Stimulated activated CD4-positive, alpha-beta T cell treated with anti-CD3 and anti-CD28 coated beads, Interleukin-12 subunit alpha, Interleukin-12 subunit beta, amount 100 ng/mL, for 4 hours (primary cell): ENCODE data around the gene PLA2G12A.
A peak's percentile ranks its signal among the peaks of the same experiment; 100 is the strongest.

Experiments
- DNase-seq: peaks from one replicate; pipeline ENCODE4 v3.0.0-alpha.2; 2020

Gene PLA2G12A

GRCh38 chr4:109729718-109730618 is at the start of gene PLA2G12A:
PLA2G12A (minus strand) TSS chr4:109730070; CDS start chr4:109729809, 261 bp downstream.
- peak; percentile 73 for DNase-seq

GRCh38 chr4:109764789-109765402 is 35.0 kb upstream of the PLA2G12A start:
- no peak for DNase-seq

GRCh38 chr4:109764376-109764775 is 34.5 kb upstream of the PLA2G12A start:
- DNase-seq, result no peak

GRCh38 chr4:109760682-109761081 is 30.8 kb upstream of the PLA2G12A start:
- no peak for DNase-seq

GRCh38 chr4:109755656-109756055 is 25.8 kb upstream of the PLA2G12A start:
- DNase-seq, result no peak

GRCh38 chr4:109754093-109754857 is 24.4 kb upstream of the PLA2G12A start:
- DNase-seq, result no peak

GRCh38 chr4:109752525-109752924 is 22.7 kb upstream of the PLA2G12A start:
- no peak for DNase-seq

- DNase-seq, result no peak
These were observed 22.0 kb upstream of the PLA2G12A start for GRCh38 chr4:109751852-109752251.

- DNase-seq, result no peak
These were observed 20.9 kb upstream of the PLA2G12A start for GRCh38 chr4:109750652-109751244.

- no peak for DNase-seq
These were observed 19.7 kb upstream of the PLA2G12A start for GRCh38 chr4:109749388-109750082.

GRCh38 chr4:109748114-109748513 is 18.2 kb upstream of the PLA2G12A start:
- DNase-seq, result no peak

GRCh38 chr4:109746728-109747127 is 16.9 kb upstream of the PLA2G12A start:
- DNase-seq, result no peak

- no peak for DNase-seq
These were observed 16.0 kb upstream of the PLA2G12A start for GRCh38 chr4:109745830-109746229.

- no peak for DNase-seq
These were observed 9.7 kb upstream of the PLA2G12A start for GRCh38 chr4:109739547-109739946.

- DNase-seq, result no peak
These were observed 8.4 kb upstream of the PLA2G12A start for GRCh38 chr4:109738104-109738872.

- DNase-seq, result no peak
These were observed 5.9 kb upstream of the PLA2G12A start for GRCh38 chr4:109735566-109736365.

- DNase-seq, result no peak
These were observed 3.9 kb upstream of the PLA2G12A start for GRCh38 chr4:109733728-109734127.

- DNase-seq, result no peak
These were observed 1.0 kb upstream of the PLA2G12A start for GRCh38 chr4:109730619-109731545.

GRCh38 chr4:109729117-109729717 is 653 bp downstream of the PLA2G12A start:
- no peak for DNase-seq
